HG03378 (cell line): ENCODE data around the gene MTIF3.

Experiments
- ATAC-seq: cut with Tn5 transposase; IDR thresholded peaks from one replicate; pipeline ENCODE4 v1.9.1; 2021; ENCODE audit warnings: mild to moderate bottlenecking, moderate library complexity; ENCODE audit not compliant: unreplicated experiment

MTIF3 gene

DNA sequence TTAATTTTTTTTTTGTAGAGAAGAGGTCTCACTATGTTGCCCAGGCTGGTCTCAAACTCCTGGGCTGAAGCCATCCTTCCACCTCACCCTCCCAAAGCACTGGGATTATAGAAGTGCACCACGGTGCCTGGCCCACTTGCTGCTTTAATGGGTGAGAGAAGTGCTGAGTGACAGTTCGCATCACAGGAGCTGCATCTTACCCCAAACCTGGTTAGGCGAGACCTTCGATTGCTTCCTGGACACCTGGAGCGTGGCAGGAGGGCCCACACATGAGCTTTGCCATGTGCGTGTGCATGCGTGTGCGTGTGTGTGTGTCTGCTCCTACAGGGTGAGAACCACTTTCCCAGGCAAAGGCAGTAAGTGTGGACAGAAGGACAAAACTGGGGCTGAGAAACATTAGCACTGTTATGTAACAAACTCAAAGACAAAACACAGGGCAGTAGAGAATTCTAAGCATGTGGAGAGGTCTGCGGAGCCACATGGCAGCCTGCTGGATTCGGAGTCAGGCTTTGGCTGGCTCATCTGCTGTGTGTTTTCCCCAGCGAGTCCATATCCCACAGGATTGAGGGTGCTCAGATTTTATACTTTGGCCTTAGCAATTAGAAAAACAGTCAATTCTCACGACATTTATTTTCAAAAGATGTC, 11.7 kb upstream of the MTIF3 start:
- ATAC-seq = no peak

DNA sequence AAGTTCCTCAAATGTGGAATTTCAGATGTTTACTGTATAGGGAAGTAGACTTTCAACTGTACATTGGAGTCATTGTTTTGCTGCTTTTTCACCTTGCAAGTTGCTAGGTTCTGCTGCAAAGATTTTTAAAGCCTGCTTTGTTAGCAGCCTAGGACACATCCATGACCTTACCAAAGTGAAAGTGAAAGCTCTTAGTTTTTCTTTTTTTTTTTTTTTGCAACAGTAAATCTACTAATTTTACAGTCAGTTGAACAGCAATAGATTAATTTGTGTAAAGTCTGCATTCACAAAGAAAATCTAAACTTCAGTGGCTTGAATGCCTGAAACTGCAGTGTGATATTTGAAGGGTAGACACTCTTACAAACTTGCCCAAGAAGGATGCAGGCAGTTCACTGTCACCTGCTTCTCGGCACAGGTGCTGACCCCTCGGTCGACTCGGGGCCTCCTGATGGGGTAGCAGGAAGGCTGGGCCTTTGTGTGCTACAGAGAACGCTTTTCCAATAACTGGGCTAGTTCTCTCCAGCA, 5.0 kb upstream of the MTIF3 start:
- no peak for ATAC-seq

GRCh38 chr13:27450921-27451471, 632 bp upstream of the MTIF3 start:
- ATAC-seq = no peak

DNA sequence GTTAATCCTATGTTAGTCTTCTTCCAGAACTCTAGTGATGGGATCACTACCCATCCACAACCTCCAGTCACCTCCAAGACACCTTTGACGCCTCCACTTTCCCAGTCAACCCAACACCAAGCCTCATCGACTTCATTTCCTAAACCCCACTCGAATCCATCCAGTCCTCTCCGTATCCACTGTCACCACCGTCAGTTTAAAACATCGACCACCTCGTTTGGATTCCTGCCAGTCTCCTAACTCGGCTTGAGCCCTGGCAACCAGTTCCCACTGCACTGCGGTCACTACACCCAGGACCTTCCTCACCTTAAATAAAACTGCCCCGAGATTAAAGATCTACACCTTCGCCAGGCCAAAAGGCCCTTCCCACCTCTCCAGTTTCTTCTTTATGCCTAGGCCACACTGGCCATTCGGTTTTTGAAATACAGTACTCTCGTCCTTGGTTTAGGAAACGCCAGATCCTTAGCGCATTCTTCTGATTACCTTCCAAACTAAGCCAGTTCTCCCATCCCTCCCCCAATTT, 1.2 kb downstream of the MTIF3 start:
- no peak for ATAC-seq

GRCh38 chr13:27448308-27448707, 2.1 kb downstream of the MTIF3 start:
- no peak for ATAC-seq

DNA sequence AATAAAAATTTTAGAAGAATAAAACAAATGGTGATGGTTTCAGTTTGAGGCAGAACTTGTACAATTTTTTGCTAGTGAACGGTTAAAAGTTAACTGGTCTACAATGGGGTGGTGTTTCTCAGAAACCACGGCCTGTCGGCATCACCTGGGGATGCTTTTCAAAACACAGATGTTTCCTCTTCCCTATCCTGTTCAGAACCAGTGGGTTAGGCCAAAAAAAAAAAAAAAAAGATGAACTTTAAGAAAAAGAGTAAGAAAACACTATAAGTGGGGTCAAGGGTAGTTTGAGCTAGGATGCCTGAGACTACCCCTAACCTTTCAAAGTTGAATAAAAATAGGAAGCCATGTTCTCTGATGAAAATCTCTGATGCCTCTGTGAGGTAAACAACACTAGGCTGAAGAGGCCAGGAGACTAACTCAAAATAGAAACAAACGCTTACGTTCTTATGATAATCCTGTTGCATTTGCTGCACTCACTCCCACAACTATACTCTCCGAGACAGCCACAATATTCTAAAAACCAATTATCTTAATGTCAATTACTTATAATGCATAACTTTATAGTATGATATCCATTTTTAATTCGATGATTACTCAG, 3.3 kb downstream of the MTIF3 start:
- no peak for ATAC-seq

GRCh38 chr13:27442797-27443196, 7.6 kb downstream of the MTIF3 start:
- no peak for ATAC-seq

DNA sequence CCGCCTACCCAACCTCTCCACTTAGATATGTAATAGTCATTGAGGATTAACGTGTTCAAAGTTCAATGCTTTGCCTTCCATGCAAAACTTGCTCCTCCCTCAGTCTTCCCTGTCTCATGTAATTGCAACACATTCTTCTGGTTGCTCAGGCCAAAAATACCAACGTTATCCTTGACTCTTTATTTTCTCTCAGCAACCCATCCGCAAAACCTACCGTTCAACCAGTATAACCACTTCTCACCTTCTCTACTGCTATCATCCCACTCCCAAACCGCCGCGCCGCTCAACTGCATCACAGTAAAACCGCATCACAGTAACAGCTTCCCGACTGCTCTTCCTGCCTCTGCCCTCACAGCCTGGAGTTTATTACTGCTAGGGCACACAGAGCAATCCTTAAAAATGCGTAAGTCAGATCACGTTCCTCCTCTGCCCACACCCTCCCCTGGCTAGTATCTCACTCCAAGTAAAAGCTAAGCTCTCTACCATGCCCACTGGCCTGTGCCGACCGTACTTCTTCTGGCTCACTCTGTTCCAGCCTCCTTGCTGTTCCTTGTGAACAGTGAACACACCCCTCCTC, 8.2 kb downstream of the MTIF3 start:
- ATAC-seq = no peak

GRCh38 chr13:27440408-27440807, 10.0 kb downstream of the MTIF3 start:
- no peak for ATAC-seq

DNA sequence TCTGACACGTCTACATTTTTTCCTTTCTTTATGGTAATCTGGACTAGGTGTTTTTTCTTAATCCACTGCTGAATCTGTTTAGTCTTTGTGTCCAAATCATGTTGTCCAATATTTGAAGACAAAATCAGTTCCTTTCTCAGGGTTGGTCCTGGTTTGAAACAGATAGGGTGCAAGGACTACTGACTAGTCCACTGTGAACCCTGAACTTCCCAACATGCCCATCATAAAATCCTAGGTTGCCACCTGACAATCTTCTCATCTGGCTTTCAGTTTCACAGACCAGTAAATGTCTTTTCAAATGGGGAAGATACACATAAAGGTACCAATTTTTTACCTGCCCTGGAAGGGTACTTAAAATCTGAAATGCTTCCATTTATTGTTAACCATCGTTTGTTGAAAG, 13.2 kb downstream of the MTIF3 start:
- no peak for ATAC-seq

- no peak for ATAC-seq
Measured at GRCh38 chr13:27432611-27433210, 17.7 kb downstream of the MTIF3 start.

- ATAC-seq = no peak
Measured at GRCh38 chr13:27432180-27432579, 18.2 kb downstream of the MTIF3 start.

GRCh38 chr13:27428160-27428559, 22.2 kb downstream of the MTIF3 start:
- no peak for ATAC-seq

- ATAC-seq = no peak
Measured at GRCh38 chr13:27427641-27428040, 22.7 kb downstream of the MTIF3 start.

GRCh38 chr13:27425918-27426630, 24.3 kb downstream of the MTIF3 start:
- peak; percentile 78 for ATAC-seq

GRCh38 chr13:27425158-27425917, 25.0 kb downstream of the MTIF3 start:
- ATAC-seq = no peak

DNA sequence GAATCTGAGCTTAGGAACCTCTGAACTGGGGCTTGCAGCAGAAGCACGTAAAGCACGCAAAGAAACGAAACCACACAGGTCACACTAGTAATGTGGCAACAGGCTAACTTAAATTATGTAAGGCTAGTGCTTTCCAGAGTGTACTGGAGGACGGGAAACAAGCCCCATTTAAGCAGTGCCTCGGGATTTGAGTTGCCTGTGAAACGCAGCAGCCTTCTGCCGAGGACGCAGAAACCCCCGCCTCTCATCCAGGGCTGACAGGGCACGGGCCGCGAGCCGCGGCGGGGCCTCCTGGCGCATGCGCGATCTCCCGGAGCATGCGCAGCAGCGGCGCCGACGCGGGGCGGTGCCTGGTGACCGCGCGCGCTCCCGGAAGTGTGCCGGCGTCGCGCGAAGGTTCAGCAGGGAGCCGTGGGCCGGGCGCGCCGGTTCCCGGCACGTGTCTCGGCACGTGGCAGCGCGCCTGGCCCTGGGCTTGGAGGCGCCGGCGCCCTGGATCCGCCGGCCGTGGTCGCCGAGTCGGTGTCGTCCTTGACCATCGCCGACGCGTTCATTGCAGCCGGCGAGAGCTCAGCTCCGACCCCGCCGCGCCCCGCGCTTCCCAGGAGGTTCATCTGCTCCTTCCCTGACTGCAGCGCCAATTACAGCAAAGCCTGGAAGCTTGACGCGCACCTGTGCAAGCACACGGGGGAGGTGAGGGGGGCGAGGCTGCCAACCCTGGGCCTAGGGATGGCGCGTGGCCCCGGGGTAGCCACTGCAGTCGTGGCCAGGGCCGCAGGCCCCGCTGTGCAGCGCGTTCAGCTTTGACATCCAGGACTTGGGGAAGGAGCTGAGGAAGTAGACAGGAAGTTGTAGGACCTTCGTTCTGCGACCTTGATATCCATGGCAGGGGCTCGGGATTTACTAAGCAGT, 25.9 kb downstream of the MTIF3 start, which contains the start of gene GTF3A:
Gene GTF3A, plus strand, starts transcription at position 374 of the 912 bp plus-strand sequence.
- peak; percentile 36 for ATAC-seq

- ATAC-seq = no peak
Measured at GRCh38 chr13:27423333-27423732, 27.0 kb downstream of the MTIF3 start.
